GM18505 (cell line): Measurements from ENCODE around the gene CELF4.

Experiments
- ATAC-seq: cut with Tn5 transposase; IDR thresholded peaks from one replicate; pipeline ENCODE4 v1.9.1; 2021; ENCODE audit not compliant: unreplicated experiment
- POLR2A ChIP-seq: IDR thresholded peaks from 4 replicates; pipeline ENCODE4 v1.6.1; 2011; ENCODE audit warnings: borderline replicate concordance; ENCODE audit not compliant: insufficient read depth, insufficient read length; ENCODE audit errors: extremely low read depth

CELF4 gene

GRCh38 chr18:37584952-37585695 is 19.5 kb upstream of the CELF4 start:
- no peak for TF ChIP-seq POLR2A
- ATAC-seq, result no peak

- TF ChIP-seq POLR2A, result no peak
- no peak for ATAC-seq
Measured at GRCh38 chr18:37584217-37584616, 18.6 kb upstream of the CELF4 start.

- TF ChIP-seq POLR2A, result no peak
- ATAC-seq, result no peak
Measured at GRCh38 chr18:37582261-37582660, 16.7 kb upstream of the CELF4 start.

GRCh38 chr18:37578886-37579513 is 13.4 kb upstream of the CELF4 start:
- peak; percentile 77 for ATAC-seq
- no peak for TF ChIP-seq POLR2A

GRCh38 chr18:37578182-37578678 is 12.6 kb upstream of the CELF4 start:
- TF ChIP-seq POLR2A, result no peak

GRCh38 chr18:37577051-37577611 is 11.5 kb upstream of the CELF4 start:
- ATAC-seq, result no peak
- no peak for TF ChIP-seq POLR2A

More at GRCh38 chr18:37578182-37578678, 12.6 kb upstream of the CELF4 start:
- no peak for ATAC-seq

GRCh38 chr18:37575646-37576045 is 10.0 kb upstream of the CELF4 start:
- no peak for ATAC-seq
- TF ChIP-seq POLR2A, result no peak

- TF ChIP-seq POLR2A, result no peak
Measured at GRCh38 chr18:37574113-37574512, 8.5 kb upstream of the CELF4 start.

GRCh38 chr18:37572736-37573135 is 7.1 kb upstream of the CELF4 start:
- TF ChIP-seq POLR2A, result no peak
- no peak for ATAC-seq

More at GRCh38 chr18:37574113-37574512, 8.5 kb upstream of the CELF4 start:
- no peak for ATAC-seq

GRCh38 chr18:37571266-37571665 is 5.7 kb upstream of the CELF4 start:
- no peak for ATAC-seq
- no peak for TF ChIP-seq POLR2A

- no peak for TF ChIP-seq POLR2A
- ATAC-seq, result no peak
Measured at GRCh38 chr18:37570336-37570930, 4.8 kb upstream of the CELF4 start.

GRCh38 chr18:37568671-37569070 is 3.1 kb upstream of the CELF4 start:
- no peak for ATAC-seq
- no peak for TF ChIP-seq POLR2A

- ATAC-seq, result no peak
- no peak for TF ChIP-seq POLR2A
Measured at GRCh38 chr18:37567994-37568359, 2.4 kb upstream of the CELF4 start.
